ENCODE measurements around the gene NPEPL1.
"Not testable (repeated sequence)": the region's sequence is repeated elsewhere in the genome, so short reads cannot be mapped to it uniquely, and the experiment has no call there.

Gene NPEPL1

DNA sequence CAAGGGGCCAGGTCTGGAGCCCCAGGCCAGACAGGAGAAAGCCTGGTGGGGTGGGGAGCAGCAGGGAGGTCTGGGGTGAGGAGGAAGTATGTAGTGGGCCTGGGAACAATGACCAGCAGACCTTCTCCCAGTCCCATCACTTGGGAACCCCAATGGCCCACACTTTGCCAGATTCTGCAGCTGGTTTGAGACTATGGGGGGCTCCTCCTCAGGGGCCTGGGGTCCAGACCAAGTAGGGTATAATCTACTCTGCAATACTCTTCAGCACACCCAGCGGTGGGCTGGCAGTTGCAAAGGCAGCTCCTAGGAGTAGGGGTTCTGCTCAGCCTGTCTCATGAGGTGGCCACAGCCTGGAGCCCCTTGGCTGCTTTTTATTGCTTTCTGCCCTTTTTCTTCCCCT, 52.8 kb downstream of the NPEPL1 start:
- no peak for DNase-seq

DNA sequence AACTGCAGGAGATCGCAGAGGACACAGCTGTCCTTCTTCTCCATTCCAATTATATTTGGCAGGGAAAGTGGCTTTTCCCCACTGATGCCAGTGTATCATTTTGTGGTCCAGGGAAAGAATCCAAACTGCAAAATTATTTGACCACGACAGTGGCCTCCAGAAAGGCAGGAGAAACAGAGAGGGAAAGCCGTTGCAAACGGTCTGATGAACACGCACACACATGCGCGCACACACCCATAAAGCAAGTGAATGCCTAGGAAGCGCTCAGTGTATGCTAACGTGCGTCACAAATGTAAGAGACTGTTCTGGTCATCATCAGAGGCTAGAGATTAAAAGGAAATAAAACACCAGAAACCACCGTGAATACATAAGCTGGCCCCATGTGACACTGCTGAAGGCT, 54.0 kb downstream of the NPEPL1 start:
- DNase-seq, result no peak

DNA sequence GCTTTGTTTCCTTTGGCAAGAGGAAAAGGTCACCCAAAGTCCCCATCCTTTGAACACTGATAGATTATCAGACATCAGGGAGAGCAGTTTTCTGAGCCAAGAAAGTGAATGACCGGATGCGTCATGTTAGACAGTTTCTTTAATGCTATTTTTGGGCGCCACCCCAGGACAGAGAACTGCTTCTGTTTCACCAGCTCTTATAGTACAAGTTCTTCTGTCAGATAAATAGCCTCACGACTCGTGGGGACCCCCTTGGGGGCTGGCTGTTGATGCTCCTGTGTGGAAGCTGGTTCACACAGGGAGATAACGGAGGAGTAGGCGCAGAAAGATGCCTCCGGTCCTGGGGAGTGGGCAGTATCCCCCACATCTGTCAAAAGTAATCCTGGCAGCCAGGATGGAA, 54.6 kb downstream of the NPEPL1 start:
- no peak for DNase-seq

DNA sequence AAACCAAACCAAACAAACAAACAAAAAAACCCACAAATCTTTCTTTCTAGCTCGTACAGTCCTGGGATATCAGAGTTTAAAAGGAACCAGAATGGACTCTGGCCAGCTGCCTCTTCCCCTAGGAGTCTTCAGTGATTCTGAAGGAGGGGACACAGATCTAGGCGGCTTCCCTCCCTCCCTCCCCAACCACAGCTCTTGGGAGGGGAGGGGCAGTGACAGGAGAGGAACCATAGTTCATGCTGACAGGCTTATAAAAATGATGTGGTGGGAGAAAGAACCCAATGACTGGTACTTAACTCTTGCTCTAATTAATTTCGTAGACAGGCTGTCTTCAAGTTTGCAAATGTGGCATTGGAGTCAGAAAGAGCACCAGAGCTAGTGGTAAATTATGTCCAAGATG, 56.0 kb downstream of the NPEPL1 start:
- DNase-seq, result no peak

DNA sequence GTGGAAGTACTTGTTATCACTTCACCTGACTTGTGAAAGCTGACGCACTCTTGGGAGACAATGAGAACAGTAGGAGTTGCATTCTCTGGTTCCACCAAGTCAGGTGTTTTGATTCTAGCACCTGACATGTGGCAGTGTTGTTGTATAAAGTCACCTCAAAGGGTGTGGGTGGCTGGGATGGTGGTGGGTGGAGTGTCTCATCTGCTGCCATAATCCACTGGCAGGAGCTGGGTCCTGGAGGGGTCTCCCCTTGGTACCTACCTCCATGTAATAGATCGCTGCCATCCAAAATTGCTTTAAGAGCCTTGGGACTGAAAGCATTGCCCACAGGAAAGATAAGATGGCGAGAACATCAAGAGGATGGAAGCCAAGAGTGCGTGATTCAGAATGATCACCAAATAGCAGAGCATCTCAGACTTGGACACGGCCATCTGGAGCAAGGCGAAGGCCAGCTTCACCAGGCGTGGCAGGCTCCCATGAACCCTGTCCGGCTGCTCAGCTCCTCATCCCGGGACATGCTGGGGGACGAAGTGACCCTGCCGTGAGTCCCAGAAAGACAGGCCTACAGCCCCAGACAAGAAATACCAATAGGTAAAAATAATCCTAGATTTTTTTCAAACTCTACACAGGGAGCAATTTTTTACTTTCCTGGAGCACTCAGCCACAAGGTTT, 56.6 kb downstream of the NPEPL1 start:
- DNase-seq, result no peak

DNA sequence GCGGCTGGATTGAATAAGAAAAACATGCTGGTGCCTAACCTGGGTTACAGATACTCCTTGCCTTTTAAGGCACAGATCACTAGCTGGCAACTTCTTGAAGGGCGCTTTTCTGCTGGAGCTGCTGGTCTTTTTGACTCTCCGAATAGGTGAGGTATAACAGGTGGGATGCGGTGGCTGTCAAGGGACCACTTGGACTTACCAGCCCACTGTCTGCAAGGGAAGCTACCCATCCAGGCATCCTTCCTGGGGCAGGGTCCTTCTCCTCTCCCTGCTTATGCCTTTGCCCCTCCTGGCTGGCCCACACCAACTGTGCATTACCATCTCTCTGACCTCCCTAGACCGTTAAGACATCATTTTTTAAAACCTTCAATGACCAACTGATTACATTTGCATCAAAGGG, 57.4 kb downstream of the NPEPL1 start:
- DNase-seq, result no peak

DNA sequence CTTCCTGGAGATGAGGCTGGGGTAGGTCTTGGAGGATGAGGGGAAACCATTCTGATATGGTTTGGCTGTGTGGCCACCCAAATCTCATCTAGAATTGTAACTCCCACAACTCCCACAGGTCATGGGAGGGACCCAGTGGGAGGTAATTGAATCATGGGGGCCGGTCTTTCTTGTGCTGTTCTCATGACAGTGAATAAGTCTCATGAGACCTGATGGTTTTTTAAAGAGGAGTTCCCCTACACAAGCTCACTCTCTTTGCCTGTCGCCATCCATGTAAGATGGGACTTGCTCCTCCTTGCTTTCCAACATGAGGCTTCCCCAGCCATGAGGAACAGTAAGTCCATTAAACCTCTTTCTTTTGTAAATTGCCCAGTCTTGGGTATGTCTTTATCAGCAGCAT, 58.1 kb downstream of the NPEPL1 start:
- not testable (repeated sequence) for DNase-seq

DNA sequence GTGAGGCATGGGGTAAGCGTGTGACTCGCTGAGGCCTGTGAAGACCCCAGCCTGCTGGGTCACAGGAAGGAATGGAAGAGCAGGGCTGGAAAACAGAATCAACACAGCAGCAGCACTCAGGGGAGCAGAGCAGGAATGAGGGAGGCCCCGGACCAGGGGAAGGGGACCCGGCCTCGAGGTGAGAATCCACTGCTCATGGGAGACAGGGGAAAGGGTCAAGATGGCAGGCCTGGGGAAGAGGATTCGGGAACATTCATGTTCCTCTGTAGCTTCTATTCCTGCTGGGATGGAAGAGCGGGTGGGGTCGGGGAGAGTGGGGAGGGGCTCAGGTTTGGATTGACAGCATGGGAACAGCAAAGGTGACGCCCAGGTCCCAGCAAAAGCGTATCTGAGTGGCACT, 59.4 kb downstream of the NPEPL1 start:
- DNase-seq, result no peak

DNA sequence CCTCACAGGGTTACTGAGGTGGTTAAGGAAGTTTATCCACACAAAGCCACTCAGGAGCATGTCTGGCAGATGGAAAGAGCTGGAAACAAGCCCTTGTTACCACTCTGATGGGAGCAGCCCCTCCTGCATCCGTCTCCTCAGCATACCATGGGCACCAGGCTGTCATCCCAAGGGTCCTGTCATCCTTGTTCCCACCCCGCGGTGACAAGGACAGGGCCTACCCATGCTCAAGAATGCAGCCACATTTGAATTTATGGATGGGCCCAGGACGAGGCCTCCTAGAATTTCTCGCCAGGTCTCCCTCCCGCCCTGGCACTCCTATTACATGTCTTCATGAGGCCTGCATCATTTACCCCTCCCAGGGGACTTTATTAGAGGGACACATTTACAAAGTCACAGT, 60.0 kb downstream of the NPEPL1 start:
- no peak for DNase-seq

DNA sequence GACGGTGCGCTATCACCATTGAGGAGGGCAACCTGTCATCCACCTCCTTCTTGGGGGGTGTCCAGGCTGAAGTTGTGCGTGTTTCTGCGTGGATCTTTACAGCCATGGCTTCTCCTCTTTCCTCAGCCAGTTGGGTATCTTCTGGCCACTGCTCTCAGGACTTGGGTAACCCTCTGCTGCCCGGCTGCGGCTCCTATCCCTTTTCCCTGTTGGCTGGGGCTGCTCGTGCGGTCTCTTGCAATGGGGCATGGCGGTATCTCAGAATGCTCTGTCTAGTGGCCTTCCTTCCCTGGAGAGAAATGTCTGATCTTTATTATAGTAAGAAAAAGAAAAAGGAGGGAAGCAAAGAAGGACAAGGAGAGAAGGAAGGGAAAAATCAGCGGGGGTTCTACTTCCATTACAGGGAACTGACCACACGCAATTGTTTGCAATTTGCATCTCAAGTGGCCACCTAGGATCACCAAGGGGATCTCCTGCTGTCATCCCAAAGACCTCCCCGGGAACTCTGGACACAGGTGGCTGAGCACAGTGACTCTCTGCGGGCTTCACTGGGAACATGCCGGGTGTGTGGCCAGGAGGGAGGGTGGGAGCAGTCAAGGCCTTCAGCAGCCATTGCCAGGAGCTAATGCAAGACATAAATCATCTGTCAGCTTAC, 60.8 kb downstream of the NPEPL1 start:
- no peak for DNase-seq

DNA sequence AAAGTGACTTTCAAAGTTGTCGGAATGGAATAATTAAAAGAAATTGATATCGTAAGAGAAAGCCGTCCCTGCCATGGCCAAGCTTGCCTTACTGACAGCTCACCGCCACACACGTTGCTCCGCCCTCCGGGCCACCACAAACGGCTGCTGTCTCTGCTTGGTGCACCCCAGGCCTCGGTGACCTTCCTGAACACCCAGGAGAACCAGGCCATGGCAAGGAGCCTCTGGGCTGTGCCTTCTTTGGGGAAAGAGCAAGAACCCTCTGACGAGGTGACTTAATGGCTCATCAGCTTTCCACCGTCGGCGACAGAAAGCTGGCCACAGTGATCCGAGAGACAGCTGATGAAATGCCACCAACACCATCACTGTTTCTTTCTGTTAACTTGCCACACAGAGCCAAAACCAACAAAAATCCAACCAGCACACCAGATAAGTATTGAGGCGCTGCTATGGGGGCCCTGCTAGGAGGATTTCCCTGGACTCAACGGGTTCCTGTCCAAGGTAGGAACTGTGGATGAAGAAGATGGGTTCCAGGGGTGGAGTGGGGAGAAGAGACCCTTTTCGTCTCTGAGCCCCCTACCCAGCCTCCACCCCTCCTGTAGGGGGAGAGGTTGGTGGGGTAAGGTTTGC, 61.4 kb downstream of the NPEPL1 start:
- DNase-seq, result no peak

DNA sequence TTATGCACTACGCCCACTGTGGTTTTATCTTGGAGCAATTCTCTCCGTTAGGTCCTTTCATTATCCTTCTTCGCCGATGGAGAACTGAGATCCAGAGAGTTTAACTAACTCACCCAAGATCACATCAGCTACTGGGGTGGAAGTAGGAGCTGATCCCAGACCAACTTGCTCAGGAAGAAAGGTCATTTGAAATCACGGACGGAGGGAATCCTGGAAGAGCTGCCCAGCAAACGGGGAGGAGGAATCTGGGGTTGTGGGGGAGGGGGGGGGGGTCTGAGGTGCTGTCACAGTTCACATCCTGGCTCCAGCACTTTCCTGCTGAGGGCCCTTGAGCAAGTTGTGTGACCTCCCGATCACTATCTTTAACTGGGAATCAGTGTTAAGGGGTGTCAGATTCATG, 62.0 kb downstream of the NPEPL1 start:
- DNase-seq, result no peak

DNA sequence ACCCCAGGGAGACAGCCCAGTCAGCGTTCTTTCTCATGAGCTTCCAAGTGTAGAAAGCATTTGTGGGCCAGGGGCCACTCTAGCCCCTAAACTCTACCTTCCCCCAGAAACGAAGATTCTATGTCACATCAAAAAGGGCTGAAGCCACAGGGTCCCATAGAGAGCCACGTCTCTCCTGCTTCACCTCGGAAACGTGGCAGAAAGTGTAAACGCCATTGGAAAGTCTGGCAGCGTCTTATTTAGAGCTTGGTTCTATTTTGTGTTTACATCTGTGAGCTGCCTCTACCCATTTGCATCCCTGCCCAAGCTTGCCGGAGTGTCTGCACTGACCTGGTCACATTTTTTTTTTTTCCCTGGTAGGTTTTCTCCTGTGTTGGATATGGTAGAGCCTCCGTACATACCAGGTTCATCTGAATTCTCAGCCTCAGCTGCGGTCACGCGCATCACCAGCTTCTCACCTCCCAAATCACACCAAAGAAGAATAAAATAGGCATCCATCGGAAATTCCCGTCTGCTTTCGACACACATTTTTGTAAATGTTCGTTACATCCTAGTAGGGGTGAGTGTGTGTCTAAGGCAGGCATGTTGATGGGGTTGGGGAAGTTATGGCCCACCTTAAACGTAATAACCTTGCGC, 62.6 kb downstream of the NPEPL1 start:
- DNase-seq, result no peak

DNA sequence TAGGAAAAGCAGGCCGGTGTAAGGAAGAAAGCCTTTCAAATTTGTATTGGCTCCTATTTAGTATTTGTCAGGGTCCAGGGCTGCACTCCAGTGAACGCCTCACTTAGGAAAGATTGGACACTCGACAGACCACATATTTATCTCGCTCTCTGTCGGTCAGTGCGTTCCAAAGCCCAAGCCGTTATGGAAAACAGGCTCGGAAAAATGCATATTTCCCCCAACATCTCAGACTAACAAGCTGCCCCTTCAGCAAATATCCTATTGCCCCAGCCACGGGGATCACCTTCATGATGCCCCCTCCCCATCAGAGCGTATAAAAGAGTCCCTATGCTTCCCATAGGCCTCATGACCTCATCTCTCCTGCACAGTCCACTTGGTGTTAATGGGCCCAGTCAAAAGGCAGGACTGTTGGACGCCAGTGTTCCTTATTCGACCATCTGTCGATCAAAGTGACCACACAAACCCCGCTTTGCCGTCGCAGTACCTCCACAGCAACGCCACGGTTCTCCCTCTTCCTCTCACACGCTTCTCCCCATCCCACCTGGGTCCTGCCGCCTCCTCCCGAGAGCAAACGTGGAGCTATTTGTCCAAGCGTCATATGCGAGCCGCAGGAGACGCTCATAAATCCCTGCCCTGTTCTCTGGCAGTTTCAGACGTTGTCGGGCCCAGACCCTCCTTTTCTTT, 63.3 kb downstream of the NPEPL1 start:
- no peak for DNase-seq

DNA sequence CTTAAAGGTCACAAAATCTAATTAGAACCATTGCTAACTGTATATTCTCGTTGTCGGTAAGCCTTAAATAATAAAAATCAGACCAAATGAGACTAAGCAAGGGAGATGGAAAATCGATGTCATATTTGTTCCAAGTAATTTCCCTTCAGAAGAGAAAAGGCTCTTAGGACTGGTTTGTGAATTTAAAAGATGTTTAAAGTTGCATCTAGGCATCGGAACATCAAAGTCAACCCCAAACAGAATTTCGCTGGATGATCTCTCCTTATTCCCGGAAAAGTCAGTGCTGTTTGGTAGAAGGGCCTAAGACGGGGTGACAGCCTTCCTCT, 63.8 kb downstream of the NPEPL1 start:
- no peak for DNase-seq

DNA sequence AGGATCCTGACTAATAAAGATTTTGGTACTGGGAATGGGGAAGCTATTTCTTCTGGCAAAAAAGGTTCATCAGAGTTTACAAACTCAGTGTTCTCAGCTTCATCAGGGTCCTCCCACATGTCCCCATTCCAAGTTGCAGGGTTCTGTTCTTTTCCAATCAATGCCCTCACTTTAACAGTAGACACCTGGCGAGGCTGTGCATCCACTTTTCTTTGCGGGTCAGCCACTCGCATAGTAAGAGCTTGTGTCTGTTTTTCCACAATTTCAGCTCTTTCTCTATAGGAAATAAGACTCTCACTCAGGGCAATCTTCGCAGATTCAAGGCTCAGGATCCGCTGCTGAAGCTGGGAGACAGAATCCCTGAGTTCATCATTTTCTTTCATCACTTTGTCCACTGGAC, 65.0 kb downstream of the NPEPL1 start:
- DNase-seq, result not testable (repeated sequence)

DNA sequence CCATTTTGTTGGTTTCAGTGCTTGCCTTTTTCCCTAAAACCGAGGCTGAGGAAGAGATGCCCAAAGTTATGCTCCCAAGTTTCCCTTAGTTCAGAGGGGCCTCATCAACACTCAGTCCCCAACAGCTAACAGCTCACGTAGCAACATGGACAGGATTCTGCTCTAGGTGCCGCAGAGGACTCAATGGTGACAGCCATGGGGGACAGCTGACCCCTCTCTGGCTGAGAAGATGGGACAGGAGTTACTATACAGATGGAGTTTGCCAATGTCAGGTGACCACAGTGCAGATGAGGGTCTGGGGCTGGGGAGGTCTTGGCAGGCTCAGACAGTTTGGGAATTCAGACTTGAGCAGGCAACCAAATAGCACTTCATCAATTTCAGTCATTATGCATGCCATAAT, 67.3 kb downstream of the NPEPL1 start:
- DNase-seq, result no peak

DNA sequence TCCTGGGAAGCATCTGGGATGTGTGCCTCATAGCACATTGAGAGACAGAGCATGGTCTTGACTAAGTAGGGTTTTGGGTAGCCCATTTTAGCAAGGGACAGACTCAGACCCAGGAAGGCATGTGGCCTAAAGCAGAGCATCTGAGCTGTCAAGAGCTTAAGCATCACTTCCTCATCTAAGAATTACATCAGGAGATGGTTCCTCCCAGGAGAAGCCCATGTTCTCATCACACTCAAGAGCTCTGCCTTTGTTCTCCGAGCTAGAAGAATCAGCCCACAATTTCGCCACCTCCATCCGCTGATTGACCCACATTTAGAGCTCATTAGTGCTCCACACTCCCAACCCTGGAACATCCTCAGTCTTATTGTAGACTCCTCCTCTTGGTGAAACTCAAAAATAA, 68.3 kb downstream of the NPEPL1 start:
- no peak for DNase-seq

DNA sequence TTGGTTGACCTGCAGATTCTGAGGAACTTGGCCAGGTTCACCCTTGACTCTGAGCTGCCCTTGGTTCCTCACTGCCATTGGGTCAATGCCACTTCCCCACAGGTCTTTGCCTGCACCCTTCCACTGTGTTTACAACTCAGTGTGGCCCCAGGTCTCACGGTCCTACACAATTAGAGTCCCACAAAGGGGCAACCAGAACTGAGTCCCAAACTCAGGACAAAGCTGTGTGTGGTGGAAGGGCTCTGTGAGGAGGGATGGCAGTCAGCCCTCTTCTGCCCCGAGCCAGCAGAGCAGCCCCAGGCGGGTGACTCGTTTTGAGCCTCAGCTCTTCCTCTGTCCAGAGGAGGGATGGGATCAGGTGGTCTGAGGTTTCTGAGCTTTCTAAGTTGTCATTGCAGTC, 69.5 kb downstream of the NPEPL1 start:
- DNase-seq, result no peak

DNA sequence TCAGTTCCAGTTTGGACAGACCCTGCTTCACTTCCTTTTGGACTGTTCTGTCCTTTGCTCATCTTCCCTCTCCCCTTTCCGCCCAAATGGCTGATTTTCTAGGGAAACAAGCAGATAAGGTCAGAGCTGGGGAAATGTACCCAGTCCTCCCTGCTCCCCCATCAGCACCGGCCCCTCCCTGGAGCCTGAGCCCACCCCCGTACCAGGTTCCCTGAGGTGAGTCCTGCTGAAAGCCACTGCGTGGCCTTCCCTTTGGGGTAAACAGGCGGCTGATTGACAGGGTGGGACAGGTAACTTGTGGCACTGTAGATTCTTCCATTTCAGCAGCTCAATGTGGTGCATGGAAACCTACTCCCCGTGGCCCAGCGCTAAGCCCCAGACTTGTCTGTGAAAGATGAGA, 70.5 kb downstream of the NPEPL1 start:
- no peak for DNase-seq
